ENCODE results near the gene TEPSIN. TPM values are rescaled to one million over a fixed set of nuclear protein-coding genes. Genes with fewer than 3 reads are reported as not detected.

Gene TEPSIN
- total RNA-seq, 1 donor: 38.0 TPM

GRCh38 chr17:81250286-81251093 is 11.6 kb upstream of the TEPSIN start:
- DNase-seq (ENCODE audit: low read depth in 2 of 3, low spot score in 2 of 3): no peak

GRCh38 chr17:81249223-81250040 is 10.6 kb upstream of the TEPSIN start:
- no peak for DNase-seq (ENCODE audit: low read depth in 2 of 3, low spot score in 2 of 3)

- no peak for DNase-seq (ENCODE audit: low read depth in 2 of 3, low spot score in 2 of 3)
Measured at GRCh38 chr17:81248649-81249048, 9.8 kb upstream of the TEPSIN start.

GRCh38 chr17:81247339-81247990 is 8.6 kb upstream of the TEPSIN start:
- no peak for DNase-seq (ENCODE audit: low read depth in 2 of 3, low spot score in 2 of 3)

- no peak for DNase-seq (ENCODE audit: low read depth in 2 of 3, low spot score in 2 of 3)
Measured at GRCh38 chr17:81246679-81247338, 8.0 kb upstream of the TEPSIN start.

GRCh38 chr17:81246343-81246670 is 7.5 kb upstream of the TEPSIN start:
- no peak for DNase-seq (ENCODE audit: low read depth in 2 of 3, low spot score in 2 of 3)

- no peak for DNase-seq (ENCODE audit: low read depth in 2 of 3, low spot score in 2 of 3)
Measured at GRCh38 chr17:81245665-81246342, 6.9 kb upstream of the TEPSIN start.

- no peak for DNase-seq (ENCODE audit: low read depth in 2 of 3, low spot score in 2 of 3)
Measured at GRCh38 chr17:81245024-81245664, 6.3 kb upstream of the TEPSIN start.

GRCh38 chr17:81244358-81245023 is 5.6 kb upstream of the TEPSIN start:
- DNase-seq (ENCODE audit: low read depth in 2 of 3, low spot score in 2 of 3): no peak

GRCh38 chr17:81243333-81243664 is 4.4 kb upstream of the TEPSIN start:
- no peak for DNase-seq (ENCODE audit: low read depth in 2 of 3, low spot score in 2 of 3)

- no peak for DNase-seq (ENCODE audit: low read depth in 2 of 3, low spot score in 2 of 3)
Measured at GRCh38 chr17:81242421-81243332, 3.8 kb upstream of the TEPSIN start.

GRCh38 chr17:81241648-81242420 is 3.0 kb upstream of the TEPSIN start:
- DNase-seq (ENCODE audit: low read depth in 2 of 3, low spot score in 2 of 3): peak; percentile 36 to 75 (median 57)

- DNase-seq (ENCODE audit: low read depth in 2 of 3, low spot score in 2 of 3): no peak
Measured at GRCh38 chr17:81241203-81241602, 2.3 kb upstream of the TEPSIN start.

- no peak for DNase-seq (ENCODE audit: low read depth in 2 of 3, low spot score in 2 of 3)
Measured at GRCh38 chr17:81240761-81241160, 1.9 kb upstream of the TEPSIN start.

- DNase-seq (ENCODE audit: low read depth in 2 of 3, low spot score in 2 of 3): no peak
Measured at GRCh38 chr17:81239714-81240555, 1.1 kb upstream of the TEPSIN start.

GRCh38 chr17:81238490-81238814 is 403 bp downstream of the TEPSIN start:
- DNase-seq (ENCODE audit: low read depth in 2 of 3, low spot score in 2 of 3): no peak
